Smooth muscle cell (in vitro differentiated cells): ENCODE data around the gene ARHGEF1. TPM values are rescaled to one million over a fixed set of nuclear protein-coding genes. Genes with fewer than 3 reads are reported as not detected.

Experiments used
- DNase-seq: peaks from one replicate; lab custom pipeline; 2025; ENCODE audit not compliant: unreplicated experiment; lab: John Stamatoyannopoulos, UW
- H2AFZ ChIP-seq: fragments of 200-600 bp; sonication (generic); 2 replicates; pipeline ENCODE4 v1.6.0; 2016; ENCODE audit warnings: antibody characterized with exemption, low read depth, mild to moderate bottlenecking
- H3F3A ChIP-seq: fragments of 200-600 bp; sonication (generic); 2 replicates; pipeline ENCODE4 v1.6.0; 2017; ENCODE audit warnings: antibody characterized with exemption, low read depth
- H3K27ac ChIP-seq: fragments of 200-600 bp; sonication (generic); 2 replicates; pipeline ENCODE4 v1.5.1; 2016; ENCODE audit warnings: low read depth, mild to moderate bottlenecking
- H3K27me3 ChIP-seq: fragments of 200-600 bp; sonication (generic); 2 replicates; pipeline ENCODE4 v1.6.1; 2016; ENCODE audit warnings: low read depth, mild to moderate bottlenecking
- H3K36me3 ChIP-seq: fragments of 200-600 bp; sonication (generic); 2 replicates; pipeline ENCODE4 v1.5.1; 2016; ENCODE audit warnings: low read depth
- H3K4me1 ChIP-seq: fragments of 200-600 bp; sonication (generic); 2 replicates; pipeline ENCODE4 v1.5.1; 2016; ENCODE audit warnings: low read depth
- H3K4me2 ChIP-seq: fragments of 200-600 bp; sonication (generic); 2 replicates; pipeline ENCODE4 v1.6.0; 2016; ENCODE audit warnings: mild to moderate bottlenecking
- H3K4me3 ChIP-seq: fragments of 200-600 bp; sonication (generic); 2 replicates; pipeline ENCODE4 v1.5.1; 2016; ENCODE audit warnings: mild to moderate bottlenecking
- H3K79me2 ChIP-seq: fragments of 200-600 bp; sonication (generic); 2 replicates; pipeline ENCODE4 v1.6.0; 2016; ENCODE audit warnings: low read depth, mild to moderate bottlenecking
- H3K9ac ChIP-seq: fragments of 200-600 bp; sonication (generic); 2 replicates; pipeline ENCODE4 v1.6.0; 2016; ENCODE audit warnings: low read depth
- H3K9me3 ChIP-seq: fragments of 200-600 bp; sonication (generic); replicated peaks from 2 replicates; pipeline ENCODE4 v1.5.1; 2016; ENCODE audit warnings: low read depth
- H4K20me1 ChIP-seq: fragments of 200-600 bp; sonication (generic); 2 replicates; pipeline ENCODE4 v1.6.0; 2016; ENCODE audit warnings: low read depth
- WGBS: methylation state at CpG from one replicate; pipeline ENCODE4 v1.1.7; 2016; ENCODE audit warnings: low lambda C conversion rate; 5-methylcytosine and 5-hydroxymethylcytosine counted together
- polyA plus RNA-seq: library from polyadenylated mRNA; unstranded; fragments of >200 nt; fragmentation: Nextera tagmentation; extraction: Ambion mirVana; gene quantifications from 2 replicates; pipeline ENCODE4 v1.2.1, GENCODE V29; 2016
- total RNA-seq: library from RNA; depleted of rRNA; stranded (reverse); fragments of >200 nt; gene quantifications from 2 replicates; pipeline ENCODE4 v1.2.3, GENCODE V29; 2014
- TF ChIP-seq, protein P1 (sequence below): fragments of 200-600 bp; sonication (generic); IDR thresholded peaks from 2 replicates; pipeline ENCODE4 v1.5.1; 2017; ENCODE audit warnings: borderline replicate concordance, mild to moderate bottlenecking, antibody characterized with exemption; ENCODE audit not compliant: insufficient read depth, poor library complexity, severe bottlenecking

The ARHGEF1 gene
- total and polyA plus RNA-seq, 2 experiments from 2014 or later = 24.3 to 69.6 TPM

DNA sequence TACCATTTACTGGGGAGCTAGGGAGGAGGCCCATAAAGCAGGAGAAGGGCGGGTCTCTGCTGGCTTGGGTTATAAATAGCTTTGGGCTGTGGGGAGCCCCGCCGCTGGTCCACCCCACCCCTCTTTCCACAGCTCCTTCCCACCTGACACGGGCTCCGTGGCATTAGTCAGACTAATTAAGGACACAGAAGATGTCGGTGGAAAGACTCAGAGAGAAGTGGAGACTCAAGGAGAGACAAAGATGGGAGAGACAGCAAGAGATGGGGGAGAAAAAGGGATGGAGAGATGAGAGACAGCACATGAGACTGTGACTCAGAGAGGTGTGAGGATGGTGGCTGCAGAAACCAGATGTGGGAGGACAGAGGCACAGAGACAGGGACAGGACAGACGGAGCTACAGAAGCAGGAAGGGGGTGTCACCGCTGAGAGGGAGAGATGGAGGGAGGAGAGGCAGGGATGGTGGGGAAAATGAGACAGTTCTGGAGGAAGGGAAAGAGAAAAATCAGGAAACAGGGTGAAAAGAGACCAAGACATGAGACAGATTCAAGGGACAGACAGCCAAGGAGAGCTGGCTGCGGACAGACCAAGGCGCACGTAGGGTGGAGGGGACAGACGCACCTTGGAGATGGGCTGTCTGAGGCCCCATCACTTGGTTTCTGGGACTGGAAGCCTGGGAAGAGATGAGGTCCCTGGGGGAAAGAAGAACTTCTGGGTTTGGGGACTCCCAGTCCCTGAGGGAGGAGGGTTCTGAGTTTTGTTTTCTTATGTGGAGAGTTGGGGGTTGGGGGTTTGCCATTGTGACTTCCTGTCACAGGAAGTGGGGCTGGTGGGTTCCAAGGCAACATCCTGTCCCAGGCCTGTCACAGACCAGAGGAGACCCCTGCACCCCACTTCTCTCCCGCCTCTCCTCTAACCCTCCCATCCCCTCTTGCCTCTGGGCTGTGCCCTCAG is 4.1 kb downstream of the ARHGEF1 start:
- no peak overlapping the region for H3K4me3 ChIP-seq

DNA sequence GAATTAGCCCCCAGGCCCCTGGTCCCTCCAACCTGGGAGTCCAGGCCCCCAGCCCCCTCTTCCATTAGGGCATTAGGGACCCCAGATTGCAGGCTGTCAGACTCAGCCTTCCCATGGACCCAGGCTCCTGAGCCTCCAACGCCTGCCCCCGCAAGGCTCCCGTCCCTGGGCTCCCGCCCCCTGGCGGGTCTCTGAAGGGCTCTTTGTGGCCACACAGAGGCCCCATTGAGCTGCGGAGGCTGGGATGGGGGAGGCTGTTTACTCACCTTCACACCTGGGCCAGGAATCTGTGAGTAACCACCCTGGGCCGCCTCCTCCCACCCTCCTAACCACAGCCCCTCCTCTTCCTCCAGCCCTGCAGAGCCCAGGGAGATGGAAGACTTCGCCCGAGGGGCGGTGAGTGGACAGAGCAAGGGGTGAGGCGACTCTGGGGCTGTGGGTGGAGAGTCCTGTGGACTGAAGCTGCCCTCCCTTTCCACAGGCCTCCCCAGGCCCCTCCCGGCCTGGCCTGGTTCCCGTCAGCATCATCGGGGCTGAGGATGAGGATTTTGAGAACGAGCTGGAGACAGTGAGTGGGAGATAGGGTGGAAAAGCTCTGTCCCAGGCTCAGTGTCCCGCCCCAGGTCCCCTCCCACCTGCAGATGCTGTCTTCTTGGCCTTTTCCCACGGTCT is 4.9 kb downstream of the ARHGEF1 start:
- TF ChIP-seq, protein P1, sequence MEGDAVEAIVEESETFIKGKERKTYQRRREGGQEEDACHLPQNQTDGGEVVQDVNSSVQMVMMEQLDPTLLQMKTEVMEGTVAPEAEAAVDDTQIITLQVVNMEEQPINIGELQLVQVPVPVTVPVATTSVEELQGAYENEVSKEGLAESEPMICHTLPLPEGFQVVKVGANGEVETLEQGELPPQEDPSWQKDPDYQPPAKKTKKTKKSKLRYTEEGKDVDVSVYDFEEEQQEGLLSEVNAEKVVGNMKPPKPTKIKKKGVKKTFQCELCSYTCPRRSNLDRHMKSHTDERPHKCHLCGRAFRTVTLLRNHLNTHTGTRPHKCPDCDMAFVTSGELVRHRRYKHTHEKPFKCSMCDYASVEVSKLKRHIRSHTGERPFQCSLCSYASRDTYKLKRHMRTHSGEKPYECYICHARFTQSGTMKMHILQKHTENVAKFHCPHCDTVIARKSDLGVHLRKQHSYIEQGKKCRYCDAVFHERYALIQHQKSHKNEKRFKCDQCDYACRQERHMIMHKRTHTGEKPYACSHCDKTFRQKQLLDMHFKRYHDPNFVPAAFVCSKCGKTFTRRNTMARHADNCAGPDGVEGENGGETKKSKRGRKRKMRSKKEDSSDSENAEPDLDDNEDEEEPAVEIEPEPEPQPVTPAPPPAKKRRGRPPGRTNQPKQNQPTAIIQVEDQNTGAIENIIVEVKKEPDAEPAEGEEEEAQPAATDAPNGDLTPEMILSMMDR = peak; percentile 16
- Histone ChIP-seq H3K4me2 (peak overlapping the region; percentile 63), H3K4me1 (no peaks in the 10 kb centered on the region), H3K27ac (peak overlapping the region; percentile 83), H3K9me3 (no peaks in the 10 kb centered on the region), H3K9ac (peak overlapping the region; percentile 44), H3F3A (peaks cover 10% of the 10 kb centered on the region), H3K4me3 (no peak overlapping the region), H3K27me3 (no peaks in the 10 kb centered on the region), H3K36me3 (no peaks in the 10 kb centered on the region), H4K20me1 (peaks cover 54% of the 10 kb centered on the region), H2AFZ (no peak overlapping the region), H3K79me2 (peaks cover 23% of the 10 kb centered on the region)
- no peak for DNase-seq
- 48% methylated on average over 16 of the region's 17 CpGs for WGBS

More for the DNA sequence above, 4.1 kb downstream of the ARHGEF1 start:
- WGBS = 65% methylated on average over 12 of the region's 13 CpGs
- no peak for DNase-seq
- Histone ChIP-seq H3K27me3 (no peaks in the 10 kb centered on the region), H3K9ac (peak overlapping the region; percentile 44), H3K4me1 (no peaks in the 10 kb centered on the region), H3K4me2 (peak overlapping the region; percentile 63), H4K20me1 (peaks cover 46% of the 10 kb centered on the region), H3K36me3 (no peaks in the 10 kb centered on the region), H3K27ac (peak overlapping the region; percentile 83), H3K9me3 (no peaks in the 10 kb centered on the region), H3F3A (peaks cover 17% of the 10 kb centered on the region), H3K79me2 (peaks cover 23% of the 10 kb centered on the region), H2AFZ (no peak overlapping the region)
- TF ChIP-seq, protein P1 = no peak

DNA sequence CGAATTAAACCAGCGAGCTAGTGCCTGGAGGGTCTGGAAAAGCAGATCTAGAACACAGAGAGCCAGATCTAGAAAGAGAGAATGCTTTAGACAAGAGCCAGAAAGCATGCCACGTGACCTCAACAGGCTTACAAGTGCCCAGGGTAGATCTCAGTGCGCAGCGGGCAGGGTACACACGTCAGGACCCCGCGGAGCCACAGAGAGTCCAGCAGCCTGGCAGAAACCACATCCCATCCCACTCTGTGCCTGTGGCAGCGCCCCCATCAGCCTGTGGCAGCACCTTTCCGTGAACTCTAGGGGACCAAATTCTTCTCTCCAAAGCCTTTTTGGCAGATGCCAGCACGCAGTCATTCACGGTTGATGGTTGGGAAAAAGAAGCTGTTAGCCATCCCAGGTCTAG is 5.9 kb downstream of the ARHGEF1 start:
- H4K20me1 ChIP-seq = peaks cover 55% of the 10 kb centered on the region

More for the DNA sequence above, 5.9 kb downstream of the ARHGEF1 start:
- Histone ChIP-seq H3K79me2 (peaks cover 23% of the 10 kb centered on the region), H3K9me3 (no peaks in the 10 kb centered on the region), H3K36me3 (no peaks in the 10 kb centered on the region), H3K27ac (no peak overlapping the region), H3K4me3 (no peak overlapping the region), H3K27me3 (no peaks in the 10 kb centered on the region), H3K4me2 (no peak overlapping the region), H2AFZ (no peak overlapping the region), H3K4me1 (no peaks in the 10 kb centered on the region), H3K9ac (no peak overlapping the region), H3F3A (peaks cover 4% of the 10 kb centered on the region)
- TF ChIP-seq, protein P1 = no peak
- DNase-seq = no peak
- 95% methylated on average over 12 of the region's 12 CpGs for WGBS
